PC-3 (cell line): ENCODE data around the gene PABPC1L2A. TPM values are rescaled to one million over a fixed set of nuclear protein-coding genes. Genes with fewer than 3 reads are reported as not detected.
"Not testable (repeated sequence)": the region's sequence is repeated elsewhere in the genome, so short reads cannot be mapped to it uniquely, and the experiment has no call there.

Experiments
- ATAC-seq: fragments of 200-7000 bp; cut with Tn5 transposase; 2 replicates; pipeline ENCODE4 v1.9.1; 2020; ENCODE audit warnings: mild to moderate bottlenecking, moderate library complexity
- BruUV-seq: library from RNA; stranded (reverse); fragments of 400-500 nt; replicated peaks from 2 replicates; lab custom pipeline; 2021; lab: Mats Ljungman, UMichigan
- CTCF ChIA-PET: fragments of 300-600 bp; sonication (Branson Sonifier 250); formaldehyde crosslinking; loops from one replicate; lab custom pipeline; 2022; ENCODE audit warnings: antibody characterized with exemption; lab: Charles Lee
- POLR2A ChIA-PET: fragments of 300-600 bp; sonication (Branson Sonifier 250); formaldehyde crosslinking; loops from one replicate; lab custom pipeline; 2022; ENCODE audit warnings: antibody characterized with exemption; ENCODE audit not compliant: unreplicated experiment; lab: Charles Lee
- DNase-seq: peaks from one replicate; pipeline ENCODE4 v3.0.0-alpha.2; 2015
- H2AFZ ChIP-seq: fragments of 300-600 bp; sonication (generic); 2 replicates; pipeline ENCODE4 v1.6.0; 2016; ENCODE audit warnings: antibody characterized with exemption, low read length
- H3F3A ChIP-seq: fragments of 300-600 bp; sonication (generic); one replicate; pipeline ENCODE4 v1.6.0; 2017; ENCODE audit warnings: antibody characterized with exemption, low read length, control low read depth, mild to moderate bottlenecking; ENCODE audit not compliant: unreplicated experiment
- H3K27ac ChIP-seq: fragments of 300-600 bp; sonication (generic); 2 replicates; pipeline ENCODE4 v1.5.1; 2016; ENCODE audit warnings: mild to moderate bottlenecking, low read length
- H3K27me3 ChIP-seq: fragments of 300-600 bp; sonication (generic); 2 replicates; pipeline ENCODE4 v1.6.1; 2016; ENCODE audit warnings: low read length, mixed read lengths
- H3K36me3 ChIP-seq: fragments of 300-600 bp; sonication (generic); 2 replicates; pipeline ENCODE4 v1.6.1; 2016; ENCODE audit warnings: low read depth, mixed run types, low read length, mixed read lengths
- H3K4me1 ChIP-seq: fragments of 300-600 bp; sonication (generic); 2 replicates; pipeline ENCODE4 v1.5.1; 2016; ENCODE audit warnings: low read length; ENCODE audit not compliant: insufficient read depth
- H3K4me2 ChIP-seq: fragments of 300-600 bp; sonication (generic); 2 replicates; pipeline ENCODE4 v1.6.0; 2016; ENCODE audit warnings: low read length
- H3K4me3 ChIP-seq: fragments of 300-600 bp; sonication (generic); 2 replicates; pipeline ENCODE4 v1.5.1; 2016; ENCODE audit warnings: mild to moderate bottlenecking, low read length, mixed read lengths
- H3K79me2 ChIP-seq: fragments of 300-600 bp; sonication (generic); 2 replicates; pipeline ENCODE4 v1.6.1; 2017; ENCODE audit warnings: low read length, mixed read lengths
- H3K9ac ChIP-seq: fragments of 300-600 bp; sonication (generic); 2 replicates; pipeline ENCODE4 v1.6.0; 2016; ENCODE audit warnings: mild to moderate bottlenecking, low read length
- H3K9me2 ChIP-seq: fragments of 300-600 bp; sonication (generic); replicated peaks from 2 replicates; pipeline ENCODE4 v1.6.1; 2016; ENCODE audit warnings: mixed run types, low read length, mixed read lengths
- H3K9me3 ChIP-seq: fragments of 300-600 bp; sonication (generic); 2 replicates; pipeline ENCODE4 v1.6.1; 2016; ENCODE audit warnings: low read length, mixed read lengths
- H4K20me1 ChIP-seq: fragments of 300-600 bp; sonication (generic); 2 replicates; pipeline ENCODE4 v1.6.1; 2016; ENCODE audit warnings: low read length, mixed read lengths
- CTCF ChIP-seq: fragments of 300-600 bp; sonication (generic); conservative IDR thresholded peaks from 2 replicates; pipeline ENCODE4 v1.5.1; 2017; ENCODE audit warnings: antibody characterized with exemption, low read depth, mild to moderate bottlenecking, low read length
- EZH2 ChIP-seq: fragments of 300-600 bp; sonication (generic); IDR thresholded peaks from one replicate; pipeline ENCODE4 v1.6.1; 2017; ENCODE audit warnings: antibody characterized with exemption, mild to moderate bottlenecking, low read length; ENCODE audit not compliant: unreplicated experiment
- EZH2phosphoT487 ChIP-seq: fragments of 300-600 bp; sonication (generic); IDR thresholded peaks from 2 replicates; pipeline ENCODE4 v1.6.1; 2018; ENCODE audit warnings: mild to moderate bottlenecking, antibody characterized with exemption, low read length, borderline replicate concordance
- intact Hi-C: fragments of 100-400 bp; cut with micrococcal nuclease; formaldehyde crosslinking; loops from 2 replicates; pipeline ENCODE4 v1.9.0; 2023
- total RNA-seq: library from RNA; depleted of rRNA; stranded (reverse); fragments of >200 nt; gene quantifications from 2 replicates; pipeline ENCODE4 v1.2.3, GENCODE V29; 2014

The PABPC1L2A gene
- total RNA-seq, 1 experiment from 2014 or later = not detected

DNA sequence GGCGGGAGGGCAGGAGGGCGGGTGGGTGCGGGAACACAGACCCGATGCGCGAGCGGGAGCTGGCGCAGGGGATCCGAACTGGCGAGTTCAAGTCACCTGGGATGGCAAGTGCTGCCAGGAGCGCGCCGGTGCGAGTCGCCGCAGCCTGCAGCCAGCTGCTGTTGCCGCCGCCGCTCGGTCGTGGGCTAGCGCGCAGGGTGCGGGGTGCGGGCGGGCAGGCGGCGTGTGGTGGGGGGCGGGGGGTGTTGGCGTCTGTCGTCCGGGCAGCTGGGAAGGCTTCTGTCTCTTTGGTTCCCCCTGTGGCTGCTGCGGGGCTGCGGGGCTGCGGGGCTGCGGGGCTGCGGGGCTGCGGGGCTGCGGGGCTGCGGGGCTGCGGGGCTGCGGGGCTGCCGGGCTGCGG, 572 bp upstream of the PABPC1L2A start:
- H3K36me3 ChIP-seq, H3F3A ChIP-seq, BruUV-seq, H3K9ac ChIP-seq, H3K27ac ChIP-seq, H3K9me3 ChIP-seq, H3K4me3 ChIP-seq, H3K4me2 ChIP-seq, H3K9me2 ChIP-seq, H4K20me1 ChIP-seq, H3K27me3 ChIP-seq, CTCF ChIA-PET, ATAC-seq, H3K4me1 ChIP-seq, DNase-seq, H3K79me2 ChIP-seq, POLR2A ChIA-PET, H2AFZ ChIP-seq: not testable (repeated sequence)
- intact Hi-C loops = loop anchor here (10.0 kb wide), 2 partner anchors 185 to 765 kb away; no protein-coding TSS in a partner anchor

- H3F3A ChIP-seq, H3K9ac ChIP-seq, H3K4me3 ChIP-seq, DNase-seq, CTCF ChIA-PET, intact Hi-C loops, H3K27me3 ChIP-seq, H3K9me2 ChIP-seq, H3K9me3 ChIP-seq, POLR2A ChIA-PET, H4K20me1 ChIP-seq, H3K36me3 ChIP-seq, H3K4me1 ChIP-seq, H2AFZ ChIP-seq, H3K79me2 ChIP-seq, H3K27ac ChIP-seq, ATAC-seq, H3K4me2 ChIP-seq, BruUV-seq: not testable (repeated sequence)
Measured at GRCh38 chrX:73078597-73078996, 715 bp downstream of the PABPC1L2A start.

- no peak overlapping the region for H2AFZ ChIP-seq
- H3K9me2 ChIP-seq = no peaks in the 10 kb centered on the region
- no peak overlapping the region for H3K27ac ChIP-seq
- TF ChIP-seq CTCF = no peak
- TF ChIP-seq EZH2phosphoT487 = no peak
- TF ChIP-seq EZH2 = no peak
- ChIA-PET CTCF (no interaction called here), POLR2A (no interaction called here)
- no peak for ATAC-seq
- no peak overlapping the region for H3K4me3 ChIP-seq
- BruUV-seq = no TSS peak
- H3F3A ChIP-seq = no peaks in the 10 kb centered on the region
- H3K4me1 ChIP-seq = 0 out of 2 replicates have a peak, but pooled peaks cover 3% of the 10 kb centered on the region
- DNase-seq = peak; percentile 25
- no peaks in the 10 kb centered on the region for H3K9me3 ChIP-seq
- H3K79me2 ChIP-seq = no peaks in the 10 kb centered on the region
- H3K9ac ChIP-seq = no peak overlapping the region
- no peaks in the 10 kb centered on the region for H4K20me1 ChIP-seq
- no peaks in the 10 kb centered on the region for H3K36me3 ChIP-seq
- intact Hi-C loops = no loop called here
- no peak overlapping the region for H3K4me2 ChIP-seq
- H3K27me3 ChIP-seq = no peaks in the 10 kb centered on the region
Measured at GRCh38 chrX:73076838-73077237, 2.5 kb downstream of the PABPC1L2A start.

GRCh38 chrX:73069365-73070035, 9.8 kb downstream of the PABPC1L2A start:
- ChIA-PET CTCF (no interaction called here), POLR2A (no interaction called here)
- DNase-seq (no peak), ATAC-seq (no peak)
- Histone ChIP-seq H3K27ac (no peak overlapping the region), H3F3A (no peaks in the 10 kb centered on the region), H3K36me3 (no peaks in the 10 kb centered on the region), H4K20me1 (no peaks in the 10 kb centered on the region), H3K9me2 (no peaks in the 10 kb centered on the region), H3K9me3 (no peaks in the 10 kb centered on the region), H3K27me3 (no peaks in the 10 kb centered on the region), H2AFZ (no peak overlapping the region), H3K4me3 (no peak overlapping the region), H3K4me2 (no peak overlapping the region), H3K79me2 (no peaks in the 10 kb centered on the region), H3K4me1 (no peaks in the 10 kb centered on the region), H3K9ac (no peak overlapping the region)
- TF ChIP-seq CTCF (no peak), EZH2phosphoT487 (no peak), EZH2 (no peak)
- intact Hi-C loops = no loop called here
- no TSS peak for BruUV-seq
